Measurements from ENCODE around the gene MYBPH.

DNA sequence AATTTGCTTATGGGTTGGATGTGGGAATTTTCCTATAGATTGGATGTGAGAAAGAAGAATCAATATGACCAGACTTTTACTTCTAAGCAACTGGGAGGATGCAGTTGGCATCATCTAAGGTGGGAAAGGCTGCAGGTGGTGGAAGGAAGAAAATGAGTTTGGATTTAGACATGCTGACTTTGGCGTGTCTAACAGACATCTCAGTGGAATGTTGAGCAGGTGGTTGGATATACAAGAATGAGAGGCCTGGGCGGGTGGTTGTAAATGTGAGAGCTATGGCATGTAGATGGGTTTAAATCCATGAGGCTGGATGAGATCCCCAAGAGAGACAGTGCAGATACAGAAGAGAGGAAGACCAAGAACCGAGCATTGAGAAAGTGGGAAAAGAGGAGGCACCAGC is 37.6 kb downstream of the MYBPH start:
- no peak for TF ChIP-seq NPAS2 (CRISPR knock-in tag; IDR thresholded peaks at IDR 0.05; ENCODE audit: borderline replicate concordance)
- TF ChIP-seq POLR2A (IDR thresholded peaks at IDR 0.05; ENCODE audit: low read length): no peak
- no peak for TF ChIP-seq RARB (CRISPR knock-in tag; IDR thresholded peaks at IDR 0.05)
- TF ChIP-seq, protein P1, sequence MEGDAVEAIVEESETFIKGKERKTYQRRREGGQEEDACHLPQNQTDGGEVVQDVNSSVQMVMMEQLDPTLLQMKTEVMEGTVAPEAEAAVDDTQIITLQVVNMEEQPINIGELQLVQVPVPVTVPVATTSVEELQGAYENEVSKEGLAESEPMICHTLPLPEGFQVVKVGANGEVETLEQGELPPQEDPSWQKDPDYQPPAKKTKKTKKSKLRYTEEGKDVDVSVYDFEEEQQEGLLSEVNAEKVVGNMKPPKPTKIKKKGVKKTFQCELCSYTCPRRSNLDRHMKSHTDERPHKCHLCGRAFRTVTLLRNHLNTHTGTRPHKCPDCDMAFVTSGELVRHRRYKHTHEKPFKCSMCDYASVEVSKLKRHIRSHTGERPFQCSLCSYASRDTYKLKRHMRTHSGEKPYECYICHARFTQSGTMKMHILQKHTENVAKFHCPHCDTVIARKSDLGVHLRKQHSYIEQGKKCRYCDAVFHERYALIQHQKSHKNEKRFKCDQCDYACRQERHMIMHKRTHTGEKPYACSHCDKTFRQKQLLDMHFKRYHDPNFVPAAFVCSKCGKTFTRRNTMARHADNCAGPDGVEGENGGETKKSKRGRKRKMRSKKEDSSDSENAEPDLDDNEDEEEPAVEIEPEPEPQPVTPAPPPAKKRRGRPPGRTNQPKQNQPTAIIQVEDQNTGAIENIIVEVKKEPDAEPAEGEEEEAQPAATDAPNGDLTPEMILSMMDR (IDR thresholded peaks at IDR 0.05): no peak
- TF ChIP-seq, protein P2, sequence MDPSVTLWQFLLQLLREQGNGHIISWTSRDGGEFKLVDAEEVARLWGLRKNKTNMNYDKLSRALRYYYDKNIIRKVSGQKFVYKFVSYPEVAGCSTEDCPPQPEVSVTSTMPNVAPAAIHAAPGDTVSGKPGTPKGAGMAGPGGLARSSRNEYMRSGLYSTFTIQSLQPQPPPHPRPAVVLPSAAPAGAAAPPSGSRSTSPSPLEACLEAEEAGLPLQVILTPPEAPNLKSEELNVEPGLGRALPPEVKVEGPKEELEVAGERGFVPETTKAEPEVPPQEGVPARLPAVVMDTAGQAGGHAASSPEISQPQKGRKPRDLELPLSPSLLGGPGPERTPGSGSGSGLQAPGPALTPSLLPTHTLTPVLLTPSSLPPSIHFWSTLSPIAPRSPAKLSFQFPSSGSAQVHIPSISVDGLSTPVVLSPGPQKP (IDR thresholded peaks at IDR 0.05; ENCODE audit: low read depth, low read length): no peak
- TF ChIP-seq EP300 (IDR thresholded peaks at IDR 0.05): no peak
- TF ChIP-seq HDAC2 (IDR thresholded peaks at IDR 0.05): no peak
- TF ChIP-seq, protein P3, sequence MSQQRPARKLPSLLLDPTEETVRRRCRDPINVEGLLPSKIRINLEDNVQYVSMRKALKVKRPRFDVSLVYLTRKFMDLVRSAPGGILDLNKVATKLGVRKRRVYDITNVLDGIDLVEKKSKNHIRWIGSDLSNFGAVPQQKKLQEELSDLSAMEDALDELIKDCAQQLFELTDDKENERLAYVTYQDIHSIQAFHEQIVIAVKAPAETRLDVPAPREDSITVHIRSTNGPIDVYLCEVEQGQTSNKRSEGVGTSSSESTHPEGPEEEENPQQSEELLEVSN (IDR thresholded peaks at IDR 0.05; ENCODE audit: borderline replicate concordance, low read depth): no peak
- no peak for TF ChIP-seq RCOR1 (IDR thresholded peaks at IDR 0.05; ENCODE audit: low read depth, low read length)
- no peak for TF ChIP-seq TP53 (CRISPR knock-in tag; IDR thresholded peaks at IDR 0.05)
- TF ChIP-seq, protein P4, sequence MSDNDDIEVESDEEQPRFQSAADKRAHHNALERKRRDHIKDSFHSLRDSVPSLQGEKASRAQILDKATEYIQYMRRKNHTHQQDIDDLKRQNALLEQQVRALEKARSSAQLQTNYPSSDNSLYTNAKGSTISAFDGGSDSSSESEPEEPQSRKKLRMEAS (IDR thresholded peaks at IDR 0.05): no peak
- TF ChIP-seq CBX2 (IDR thresholded peaks at IDR 0.05; ENCODE audit: borderline replicate concordance, low read depth): no peak
